CD8-positive, alpha-beta memory T cell (primary cell): ENCODE data around the gene REXO1. TPM values are rescaled to one million over a fixed set of nuclear protein-coding genes. Genes with fewer than 3 reads are reported as not detected.

ENCODE experiments used
- CTCF ChIA-PET: fragments of 350-600 bp; sonication (Branson Sonifier 250); formaldehyde crosslinking; loops from one replicate; lab custom pipeline; 2021; ENCODE audit warnings: antibody characterized with exemption; lab: Charles Lee
- POLR2A ChIA-PET: fragments of 350-600 bp; sonication (Branson Sonifier 250); formaldehyde crosslinking; loops from one replicate; lab custom pipeline; 2021; ENCODE audit warnings: antibody characterized with exemption; lab: Charles Lee
- DNase-seq, 5 donors: peaks; one replicate each; pipeline versions ENCODE4 v3.0.0 to v3.0.0-alpha.2; 2020 to 2022; ENCODE audit warnings: mixed read lengths in 1 of 5
- H3K27ac ChIP-seq: one replicate; pipeline ENCODE4 v1.7.0; 2013; ENCODE audit warnings: low read depth, mild to moderate bottlenecking, low read length, moderate library complexity
- H3K27me3 ChIP-seq: 2 replicates; pipeline ENCODE4 v1.7.0; 2013; ENCODE audit warnings: low read length, mild to moderate bottlenecking; ENCODE audit not compliant: insufficient read depth, poor library complexity, severe bottlenecking
- H3K36me3 ChIP-seq: 2 replicates; pipeline ENCODE4 v1.7.0; 2013; ENCODE audit warnings: mild to moderate bottlenecking, low read length, moderate library complexity; ENCODE audit not compliant: insufficient read depth
- H3K4me1 ChIP-seq: 2 replicates; pipeline ENCODE4 v1.7.0; 2013; ENCODE audit warnings: mild to moderate bottlenecking, low read length, moderate library complexity; ENCODE audit not compliant: insufficient read depth
- H3K4me3 ChIP-seq: 2 replicates; pipeline ENCODE4 v1.7.0; 2013; ENCODE audit warnings: mild to moderate bottlenecking, low read length
- H3K9me3 ChIP-seq: 2 replicates; pipeline ENCODE4 v1.7.0; 2013; ENCODE audit warnings: mild to moderate bottlenecking, low read length
- H3K27ac Mint-ChIP-seq, 8 donors: one replicate each; pipeline ENCODE4 v1.8.0; 2020 to 2021; ENCODE audit warnings: mixed read lengths in 8 of 8, mild to moderate bottlenecking in 6 of 8, inconsistent platforms in 3 of 8, moderate library complexity in 3 of 8
- H3K27me3 Mint-ChIP-seq, 2 donors: one replicate each; pipeline ENCODE4 v1.8.0; 2020 to 2021; ENCODE audit warnings: mixed read lengths in 2 of 2, mild to moderate bottlenecking in 1 of 2, moderate library complexity in 1 of 2
- H3K36me3 Mint-ChIP-seq, 3 donors: one replicate each; pipeline ENCODE4 v1.8.0; 2020 to 2021; ENCODE audit warnings: mixed read lengths in 3 of 3, inconsistent platforms in 1 of 3, mild to moderate bottlenecking in 1 of 3
- H3K4me1 Mint-ChIP-seq, 3 donors: one replicate each; pipeline ENCODE4 v1.8.0; 2020 to 2021; ENCODE audit warnings: mixed read lengths in 3 of 3, inconsistent platforms in 1 of 3, mild to moderate bottlenecking in 1 of 3
- H3K4me3 Mint-ChIP-seq, 7 donors: one replicate each; pipeline ENCODE4 v1.8.0; 2020 to 2021; ENCODE audit warnings: mixed read lengths in 7 of 7, mild to moderate bottlenecking in 6 of 7, moderate library complexity in 4 of 7, inconsistent platforms in 2 of 7
- H3K9me3 Mint-ChIP-seq, 5 donors: one replicate each; pipeline ENCODE4 v1.8.0; 2020 to 2022; ENCODE audit warnings: mixed read lengths in 5 of 5, mild to moderate bottlenecking in 3 of 5, moderate library complexity in 2 of 5, inconsistent platforms in 1 of 5
- polyA plus RNA-seq: library from polyadenylated mRNA; unstranded; fragments of 300-500 nt; fragmentation: Illumina TruSeq; gene quantifications from one replicate; pipeline ENCODE4 v1.2.3, GENCODE V29; 2021
- total RNA-seq, 2 experiments: library from RNA; stranded (reverse); gene quantifications; one replicate each; pipeline ENCODE4 v1.2.3, GENCODE V29; 2021

REXO1 gene
- total and polyA plus RNA-seq, 3 experiments from 2014 or later, result 8.7 to 63.7 (median 61.0) TPM

DNA sequence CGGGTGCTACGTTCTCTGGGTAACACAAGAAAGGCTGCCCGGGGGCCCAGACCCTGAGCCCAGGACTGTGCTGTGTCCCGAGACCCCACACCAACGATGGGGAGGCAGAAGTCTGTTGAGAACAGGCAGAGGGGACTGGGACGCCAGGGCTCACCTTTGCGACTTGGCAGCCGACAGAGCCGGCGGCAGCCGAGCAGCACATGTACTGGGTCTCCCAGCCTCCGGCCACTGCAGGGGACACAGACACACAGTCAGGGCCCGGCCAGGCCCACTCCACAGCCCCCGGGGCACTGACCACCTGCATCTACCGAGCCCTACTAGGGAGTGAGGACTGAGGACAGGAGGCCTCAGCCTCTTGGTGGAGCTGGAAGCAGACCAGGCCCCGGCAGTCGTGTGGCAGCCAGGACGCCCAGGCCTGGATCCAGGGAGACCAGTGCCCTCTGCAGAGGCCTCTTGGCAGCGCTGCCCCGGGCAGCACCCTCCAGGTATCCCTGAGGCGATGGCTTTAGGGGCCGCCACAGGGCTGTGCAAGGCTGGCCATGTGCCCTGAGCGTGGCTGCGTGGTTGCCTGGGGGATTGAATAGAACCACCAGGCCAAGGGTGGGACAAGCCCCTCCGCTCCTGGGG lies 30.6 kb downstream of the REXO1 start:
- H3K4me3 ChIP-seq, result no peak overlapping the region
- H3K4me1 ChIP-seq, result peaks cover 8% of the 10 kb centered on the region
- Mint-ChIP-seq H3K9me3 (no peaks in the 10 kb centered on the region), H3K36me3 (peaks cover 3 to 65% (median 4%) of the 10 kb centered on the region in 3 donors), H3K4me1 (peaks cover 6 to 10% (median 6%) of the 10 kb centered on the region in 3 donors), H3K27ac (no peak overlapping the region), H3K27me3 (no peaks in the 10 kb centered on the region), H3K4me3 (no peak overlapping the region)
- H3K36me3 ChIP-seq, result peaks cover 15% of the 10 kb centered on the region
- no peaks in the 10 kb centered on the region for H3K27me3 ChIP-seq
- DNase-seq, result no peak
- H3K9me3 ChIP-seq, result no peaks in the 10 kb centered on the region
- no peak overlapping the region for H3K27ac ChIP-seq
- ChIA-PET CTCF (no interaction called here), POLR2A (no interaction called here)

GRCh38 chr19:1816530-1817298 lies 31.6 kb downstream of the REXO1 start:
- H3K27me3 ChIP-seq, result no peaks in the 10 kb centered on the region
- Mint-ChIP-seq H3K4me1 (peaks cover 8 to 14% (median 10%) of the 10 kb centered on the region in 3 donors), H3K27ac (no peak overlapping the region), H3K4me3 (no peak overlapping the region), H3K36me3 (peaks cover 3 to 60% (median 4%) of the 10 kb centered on the region in 3 donors), H3K27me3 (no peaks in the 10 kb centered on the region), H3K9me3 (no peaks in the 10 kb centered on the region)
- POLR2A ChIA-PET, result no interaction called here
- no peak overlapping the region for H3K4me3 ChIP-seq
- peaks cover 15% of the 10 kb centered on the region for H3K36me3 ChIP-seq
- CTCF ChIA-PET, result interaction anchor here (2.9 kb wide), 1 partner anchor 9 kb away, joined by 11 read pairs; no protein-coding TSS in a partner anchor
- no peak for DNase-seq
- H3K9me3 ChIP-seq, result no peaks in the 10 kb centered on the region
- no peak overlapping the region for H3K27ac ChIP-seq
- peaks cover 9% of the 10 kb centered on the region for H3K4me1 ChIP-seq

GRCh38 chr19:1815605-1816529 lies 32.4 kb downstream of the REXO1 start:
- no peak overlapping the region for H3K4me3 Mint-ChIP-seq
- POLR2A ChIA-PET, result no interaction called here
- no peak for DNase-seq
- H3K36me3 Mint-ChIP-seq, result peaks cover 3 to 53% (median 4%) of the 10 kb centered on the region in 3 donors
- Histone ChIP-seq H3K36me3 (peaks cover 15% of the 10 kb centered on the region), H3K27me3 (no peaks in the 10 kb centered on the region), H3K27ac (no peak overlapping the region), H3K9me3 (no peaks in the 10 kb centered on the region), H3K4me3 (no peak overlapping the region), H3K4me1 (peaks cover 12% of the 10 kb centered on the region)
- H3K27ac Mint-ChIP-seq, result no peak overlapping the region
- no peaks in the 10 kb centered on the region for H3K27me3 Mint-ChIP-seq
- no peaks in the 10 kb centered on the region for H3K9me3 Mint-ChIP-seq
- peaks cover 10 to 19% (median 10%) of the 10 kb centered on the region in 3 donors for H3K4me1 Mint-ChIP-seq
- CTCF ChIA-PET, result interaction anchor here (2.9 kb wide), 1 partner anchor 10 kb away, joined by 11 read pairs; no protein-coding TSS in a partner anchor

DNA sequence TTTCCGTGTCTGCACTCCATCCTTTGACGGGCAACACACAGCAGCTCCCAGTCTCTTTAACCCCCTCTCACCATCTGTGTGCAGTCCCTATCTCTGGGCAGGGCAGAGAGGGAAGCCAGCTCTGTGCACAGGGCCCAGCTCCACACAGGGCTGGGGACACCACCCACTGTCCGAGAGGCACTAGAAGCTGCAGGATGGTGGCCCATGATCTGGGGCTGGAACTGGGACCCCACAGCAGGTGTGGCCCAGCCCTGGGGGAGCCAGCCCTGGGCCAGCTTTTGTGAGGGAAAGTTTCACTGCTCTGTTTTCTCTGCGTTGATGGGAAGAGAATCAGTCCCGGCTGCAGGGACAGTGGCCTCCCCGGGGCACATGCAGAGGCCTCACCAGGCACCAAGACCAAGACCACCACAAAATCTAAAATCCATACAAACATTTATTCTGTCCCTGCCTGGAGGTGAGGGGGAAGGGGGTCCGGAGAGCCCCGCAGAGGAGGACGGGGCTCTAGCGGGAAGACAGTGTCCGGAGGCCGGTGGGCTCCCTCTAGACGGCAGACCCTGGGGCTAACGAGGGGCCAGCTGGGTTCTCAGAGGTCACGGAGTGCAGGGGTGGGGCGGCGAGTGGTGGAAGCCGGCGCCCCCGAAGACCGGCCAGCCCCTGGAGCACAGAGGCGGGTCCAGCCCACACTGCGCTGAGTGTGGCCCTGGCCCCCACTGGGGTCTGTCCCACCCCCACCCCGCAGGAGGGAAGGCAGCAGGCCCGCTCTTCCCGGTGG lies 33.3 kb downstream of the REXO1 start:
- H3K27me3 Mint-ChIP-seq, result no peaks in the 10 kb centered on the region
- no peak for DNase-seq
- CTCF ChIA-PET, result interaction anchor here (0.9 to 2.9 kb wide), 2 partner anchors 11 to 33 kb away, joined by 4 to 11 read pairs; no protein-coding TSS in a partner anchor

DNA sequence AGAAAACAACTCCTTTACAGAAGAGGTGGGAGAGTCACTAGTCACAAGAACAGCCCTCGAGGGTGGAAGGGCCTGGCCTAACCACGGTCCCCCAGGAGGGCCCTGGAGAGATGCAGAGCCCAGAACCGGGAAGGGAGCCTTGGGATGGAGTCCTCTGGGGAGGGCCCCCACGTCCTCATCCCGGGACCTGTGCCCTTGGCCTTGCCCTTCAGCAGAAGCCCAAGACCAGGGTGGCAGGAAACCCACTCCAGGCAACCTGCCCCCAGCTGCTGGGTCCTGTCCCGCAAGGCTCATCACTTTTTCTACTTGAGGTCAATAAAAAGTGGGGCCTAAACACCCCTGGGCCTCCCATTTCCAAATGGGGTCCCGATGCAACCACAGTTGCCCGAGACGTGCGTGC lies 33.9 kb downstream of the REXO1 start:
- H3K36me3 ChIP-seq, result peaks cover 9% of the 10 kb centered on the region
- no peak overlapping the region for H3K4me3 ChIP-seq
- Mint-ChIP-seq H3K4me3 (peak overlapping the region in 1 of 7 donors; percentile 11), H3K27me3 (no peaks in the 10 kb centered on the region), H3K36me3 (peaks cover 0 to 41% (median 0%) of the 10 kb centered on the region in 3 donors), H3K4me1 (peaks cover 10 to 19% (median 10%) of the 10 kb centered on the region in 3 donors), H3K27ac (no peak overlapping the region), H3K9me3 (no peaks in the 10 kb centered on the region)
- peaks cover 12% of the 10 kb centered on the region for H3K4me1 ChIP-seq
- CTCF ChIA-PET, result interaction anchor here (0.9 to 2.9 kb wide), 2 partner anchors 12 to 33 kb away, joined by 4 to 11 read pairs; no protein-coding TSS in a partner anchor
- no peaks in the 10 kb centered on the region for H3K9me3 ChIP-seq
- H3K27me3 ChIP-seq, result no peaks in the 10 kb centered on the region
- no peak overlapping the region for H3K27ac ChIP-seq
- POLR2A ChIA-PET, result interaction anchor here (1.2 kb wide), 1 partner anchor 19 kb away, joined by 3 read pairs; no protein-coding TSS in a partner anchor
- DNase-seq, result no peak

More for the DNA sequence above, 33.3 kb downstream of the REXO1 start:
- H3K4me3 ChIP-seq, result no peak overlapping the region
- peak overlapping the region in 1 of 8 donors; percentile 51 for H3K27ac Mint-ChIP-seq
- H3K4me1 Mint-ChIP-seq, result peaks cover 10 to 19% (median 10%) of the 10 kb centered on the region in 3 donors
- peaks cover 12% of the 10 kb centered on the region for H3K4me1 ChIP-seq
- H3K27me3 ChIP-seq, result no peaks in the 10 kb centered on the region
- peaks cover 0 to 45% (median 0%) of the 10 kb centered on the region in 3 donors for H3K36me3 Mint-ChIP-seq
- no peak overlapping the region for H3K27ac ChIP-seq
- H3K9me3 Mint-ChIP-seq, result no peaks in the 10 kb centered on the region
- peaks cover 12% of the 10 kb centered on the region for H3K36me3 ChIP-seq
- H3K9me3 ChIP-seq, result no peaks in the 10 kb centered on the region
- POLR2A ChIA-PET, result interaction anchor here (1.2 kb wide), 1 partner anchor 20 kb away, joined by 3 read pairs; no protein-coding TSS in a partner anchor
- H3K4me3 Mint-ChIP-seq, result no peak overlapping the region

DNA sequence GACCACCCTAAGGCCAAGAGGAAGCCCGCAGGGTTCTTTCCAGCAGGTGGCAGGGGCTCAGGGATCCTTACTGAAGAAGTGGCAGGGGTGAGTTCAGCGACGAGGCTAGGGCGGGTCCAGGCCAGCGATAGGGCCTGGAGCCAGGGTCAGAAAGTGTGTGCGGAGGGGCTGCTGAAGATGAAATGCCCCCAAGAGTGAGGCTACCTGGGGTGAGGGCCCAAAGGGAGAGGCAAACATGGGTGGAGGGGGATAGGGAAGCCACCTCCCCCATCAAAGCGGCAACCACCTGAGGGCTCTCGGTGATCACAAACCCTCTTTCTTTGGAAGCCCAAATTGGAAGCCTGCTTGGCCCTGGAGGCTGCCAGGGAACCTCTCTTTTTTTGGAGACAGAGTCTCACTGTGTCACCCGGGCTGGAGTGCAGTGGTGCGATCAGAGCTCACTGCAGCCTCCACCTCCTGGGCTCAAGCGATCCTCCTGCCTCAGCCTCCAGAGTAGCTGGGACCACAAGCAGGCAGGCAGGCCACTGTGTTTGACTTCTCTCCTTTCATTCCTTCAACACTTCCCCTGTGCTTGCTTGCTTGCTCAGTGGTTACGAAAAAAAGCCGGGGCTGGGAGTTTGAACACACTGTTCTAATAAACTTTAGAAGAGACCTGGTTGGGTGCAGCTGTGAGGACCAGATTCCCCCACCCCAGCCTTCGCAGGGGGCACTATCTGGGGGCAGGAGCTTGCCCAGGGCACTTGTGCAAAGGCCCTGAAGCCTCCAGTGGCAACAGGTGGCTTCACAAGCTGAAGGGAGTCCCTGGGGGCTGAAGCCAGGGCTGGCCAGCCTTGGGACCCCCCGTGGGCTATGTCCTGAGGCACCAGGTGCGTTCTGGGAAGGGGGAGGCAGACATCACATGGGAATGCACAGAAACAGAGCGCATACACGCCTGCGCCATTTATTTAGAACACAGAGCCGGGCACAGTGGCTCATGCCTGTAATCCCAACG lies 34.8 kb downstream of the REXO1 start:
- DNase-seq, result no peak
- Mint-ChIP-seq H3K4me1 (peaks cover 10 to 19% (median 10%) of the 10 kb centered on the region in 3 donors), H3K9me3 (no peaks in the 10 kb centered on the region), H3K4me3 (peak overlapping the region; percentile 85 to 95 (median 92)), H3K36me3 (peaks cover 0 to 37% (median 0%) of the 10 kb centered on the region in 3 donors), H3K27ac (peak overlapping the region; percentile 40 to 94 (median 86)), H3K27me3 (no peaks in the 10 kb centered on the region)
- peaks cover 9% of the 10 kb centered on the region for H3K36me3 ChIP-seq
- POLR2A ChIA-PET, result interaction anchor here (1.2 kb wide), 1 partner anchor 18 kb away, joined by 3 read pairs; no protein-coding TSS in a partner anchor
- no peaks in the 10 kb centered on the region for H3K27me3 ChIP-seq
- CTCF ChIA-PET, result no interaction called here
- no peaks in the 10 kb centered on the region for H3K9me3 ChIP-seq
- H3K4me1 ChIP-seq, result peaks cover 12% of the 10 kb centered on the region
- H3K27ac ChIP-seq, result peak overlapping the region; percentile 57
- H3K4me3 ChIP-seq, result peak overlapping the region; percentile 91
